HepG2 (cell line): ENCODE measurements around the gene MORF4L1. TPM values are rescaled to one million over a fixed set of nuclear protein-coding genes. Genes with fewer than 3 reads are reported as not detected.

Experiments used
- BCL6 ChIP-seq: IDR thresholded peaks from 2 replicates; pipeline ENCODE4 v1.6.1; 2016; ENCODE audit warnings: missing genetic modification reagents, missing compliant biosample characterization
- DPF2 ChIP-seq: sonication (generic); formaldehyde crosslinking; IDR thresholded peaks from 2 replicates; pipeline ENCODE4 v1.4.0; 2020; ENCODE audit warnings: mild to moderate bottlenecking, low read depth, missing genetic modification reagents, borderline replicate concordance
- EZH2 ChIP-seq: conservative IDR thresholded peaks from 2 replicates; pipeline ENCODE4 v1.6.1; 2012; ENCODE audit warnings: mild to moderate bottlenecking, low read depth, low read length, moderate library complexity
- HMGXB4 ChIP-seq, 2 experiments: sonication (generic) in 1 of 2; formaldehyde crosslinking in 1 of 2; IDR thresholded peaks; 2 replicates each; pipeline versions ENCODE4 v1.4.0 to v1.6.1; 2018 to 2020; ENCODE audit warnings: missing genetic modification reagents in 2 of 2, borderline replicate concordance in 1 of 2, low read depth in 1 of 2, mild to moderate bottlenecking in 1 of 2, missing biosample characterization in 1 of 2
- HNF1A ChIP-seq, 2 experiments: sonication (generic) in 1 of 2; formaldehyde crosslinking in 1 of 2; IDR thresholded peaks; 2 replicates each; pipeline versions ENCODE4 v1.4.0 to v1.6.1; 2016 to 2020; ENCODE audit warnings: borderline replicate concordance in 1 of 2, low read depth in 1 of 2, mild to moderate bottlenecking in 1 of 2, missing genetic modification reagents in 1 of 2
- MXI1 ChIP-seq: IDR thresholded peaks from 3 replicates; pipeline ENCODE4 v1.6.1; 2012; ENCODE audit warnings: low read depth, low read length, inconsistent platforms, borderline replicate concordance
- RBM22 ChIP-seq: fragments of 200-400 bp; formaldehyde crosslinking; optimal IDR thresholded peaks from 2 replicates; pipeline ENCODE3; 2017; ENCODE audit warnings: mild to moderate bottlenecking, low read length, moderate library complexity
- STAG1 ChIP-seq: sonication (generic); formaldehyde crosslinking; IDR thresholded peaks from 2 replicates; pipeline ENCODE4 v1.4.0; 2020; ENCODE audit warnings: missing genetic modification reagents
- ZBTB43 ChIP-seq: sonication (generic); formaldehyde crosslinking; conservative IDR thresholded peaks from 2 replicates; pipeline ENCODE4 v1.4.0; 2020; ENCODE audit warnings: missing genetic modification reagents
- ZC3H4 ChIP-seq: sonication (generic); formaldehyde crosslinking; IDR thresholded peaks from 2 replicates; pipeline ENCODE4 v1.4.0; 2020; ENCODE audit warnings: missing genetic modification reagents, borderline replicate concordance
- ZGPAT ChIP-seq: IDR thresholded peaks from 2 replicates; pipeline ENCODE4 v1.6.1; 2016; ENCODE audit warnings: mild to moderate bottlenecking
- ZNF44 ChIP-seq: sonication (generic); formaldehyde crosslinking; IDR thresholded peaks from 2 replicates; pipeline ENCODE4 v1.5.1; 2020; ENCODE audit warnings: mild to moderate bottlenecking, missing genetic modification reagents
- ZNF709 ChIP-seq: sonication (generic); formaldehyde crosslinking; IDR thresholded peaks from 2 replicates; pipeline ENCODE4 v1.5.0; 2020; ENCODE audit warnings: mild to moderate bottlenecking, missing genetic modification reagents
- ZNF737 ChIP-seq: sonication (generic); formaldehyde crosslinking; IDR thresholded peaks from 2 replicates; pipeline ENCODE4 v1.5.0; 2020; ENCODE audit warnings: missing genetic modification reagents, mild to moderate bottlenecking, borderline replicate concordance
- polyA plus RNA-seq, 8 experiments: library from polyadenylated mRNA; depleted of rRNA in 3 of 8; stranded (reverse) in 7 of 8; unstranded in 1 of 8; fragments of >200 nt; fragmentation: Illumina TruSeq in 4 of 8; extraction: Trizol in 4 of 8; gene quantifications; 2 replicates each; pipeline versions ENCODE4 v1.2.1 to v1.2.3, GENCODE V29; 2011 to 2016; ENCODE audit warnings: low read depth in 4 of 8, missing spikeins in 1 of 8, mixed read lengths in 1 of 8; ENCODE audit not compliant: insufficient read depth in 1 of 8
- total RNA-seq, 5 experiments: library from RNA; depleted of rRNA; stranded (reverse); fragments of >200 nt; fragmentation: Illumina TruSeq; extraction: Trizol; gene quantifications; 2 replicates each; pipeline ENCODE4 v1.2.3, GENCODE V29; 2016; ENCODE audit warnings: low read depth in 1 of 5

MORF4L1 gene
- total and polyA plus RNA-seq, 2 of the 13 experiments (the other 11 are each of a cell fraction or from before 2014, with no cell fraction given) = 218 to 219 TPM

GRCh38 chr15:78859971-78860719, 12.5 kb upstream of the MORF4L1 start (continued):
- TF ChIP-seq HMGXB4 (CRISPR knock-in tag; IDR thresholded peaks at IDR 0.05; ENCODE audit: borderline replicate concordance in 1 of 2, low read depth in 1 of 2) (peak; percentile 79 to 83; a peak in 3 of 4 replicates), ZGPAT (CRISPR knock-in tag) (peak; percentile 32; the same call in 1 of the 2 replicates), DPF2 (CRISPR knock-in tag) (no peak), HNF1A (IDR thresholded peaks at IDR 0.05; ENCODE audit: low read depth) (0 out of 2 replicates have a peak, but pooled peaks have one; percentile 24), HNF1A (CRISPR knock-in tag; IDR thresholded peaks at IDR 0.05; ENCODE audit: borderline replicate concordance) (no peak), ZC3H4 (no peak), ZBTB43 (CRISPR knock-in tag) (no peak), RBM22 (peak; percentile 98), ZNF709 (CRISPR knock-in tag) (no peak), BCL6 (CRISPR knock-in tag) (no peak), ZNF737 (CRISPR knock-in tag) (no peak), ZNF44 (CRISPR knock-in tag) (no peak), EZH2 (no peak), STAG1 (CRISPR knock-in tag) (peak; percentile 28), MXI1 (no peak)
